Tibial nerve (tissue), 4 donors: ENCODE results near the gene RNF144B. TPM values are rescaled to one million over a fixed set of nuclear protein-coding genes. Genes with fewer than 3 reads are reported as not detected.
"Not testable (repeated sequence)": the region's sequence is repeated elsewhere in the genome, so short reads cannot be mapped to it uniquely, and the experiment has no call there.

ENCODE experiments used
- DNase-seq, 2 donors: peaks; one replicate each; pipeline ENCODE4 v3.0.0-alpha.2; 2019; ENCODE audit warnings: low spot score in 2 of 2
- H3K27ac ChIP-seq, 4 donors: fragments of 200-600 bp; sonication (generic) in 3 of 4; one replicate each; pipeline ENCODE4 v1.5.1; 2017 to 2019; ENCODE audit warnings: mild to moderate bottlenecking in 1 of 4
- H3K27me3 ChIP-seq, 2 donors: fragments of 200-600 bp; sonication (generic) in 1 of 2; one replicate each; pipeline versions ENCODE4 v1.5.1 to v1.6.0; 2017 to 2019
- H3K36me3 ChIP-seq, 3 donors: fragments of 200-600 bp; sonication (generic); one replicate each; pipeline ENCODE4 v1.5.1; 2018 to 2019
- H3K4me1 ChIP-seq, 4 donors: fragments of 200-600 bp; sonication (generic) in 3 of 4; one replicate each; pipeline ENCODE4 v1.5.1; 2017 to 2019
- H3K4me3 ChIP-seq, 4 donors: fragments of 200-600 bp; sonication (generic) in 3 of 4; one replicate each; pipeline ENCODE4 v1.5.1; 2017 to 2019; ENCODE audit warnings: mild to moderate bottlenecking in 1 of 4, moderate library complexity in 1 of 4
- H3K9me3 ChIP-seq, 4 donors: fragments of 200-600 bp; sonication (generic) in 3 of 4; one replicate each; pipeline ENCODE4 v1.5.1; 2017 to 2019
- CTCF ChIP-seq, 5 experiments: fragments of 200-600 bp in 3 of 5; fragments of 450-650 bp in 2 of 5; sonication (generic) in 3 of 5; IDR thresholded peaks; one replicate each; pipeline ENCODE4 v1.5.1; 2016 to 2019; ENCODE audit warnings: antibody characterized with exemption in 5 of 5, mild to moderate bottlenecking in 3 of 5, moderate library complexity in 2 of 5
- EP300 ChIP-seq, 2 donors: sonication (generic); formaldehyde crosslinking; IDR thresholded peaks; one replicate each; pipeline ENCODE4 v1.6.1; 2017; ENCODE audit warnings: antibody characterized with exemption in 2 of 2, mild to moderate bottlenecking in 1 of 2
- POLR2A ChIP-seq, 2 donors: fragments of 450-650 bp; IDR thresholded peaks; one replicate each; pipeline ENCODE4 v1.6.1; 2017; ENCODE audit warnings: antibody characterized with exemption in 2 of 2, mild to moderate bottlenecking in 2 of 2, moderate library complexity in 2 of 2
- WGBS, 2 donors: methylation state at CpG; one replicate each; pipeline ENCODE4 v1.1.5; 2018; 5-methylcytosine and 5-hydroxymethylcytosine counted together
- total RNA-seq, 4 donors: library from RNA; depleted of rRNA; stranded (reverse); fragments of >200 nt; gene quantifications; one replicate each; pipeline ENCODE4 v1.1.0, GENCODE V29; 2016

The RNF144B gene
- total RNA-seq, 4 donors from 2014 or later: 6.5 to 15.5 (median 13.6) TPM

GRCh38 chr6:18352001-18352400 is 35.1 kb upstream of the RNF144B start:
- DNase-seq: no peak
- Histone ChIP-seq H3K36me3 (no peaks in the 10 kb centered on the region), H3K4me1 (no peaks in the 10 kb centered on the region), H3K9me3 (no peaks in the 10 kb centered on the region), H3K27ac (no peak overlapping the region), H3K4me3 (no peak overlapping the region), H3K27me3 (no peaks in the 10 kb centered on the region)
- TF ChIP-seq CTCF (IDR thresholded peaks at IDR 0.05): no peak
- no peak for TF ChIP-seq POLR2A (IDR thresholded peaks at IDR 0.05)
- no peak for TF ChIP-seq EP300 (IDR thresholded peaks at IDR 0.05)
- WGBS, 2 donors: 89 to 92% methylated on average over 4 of the region's 4 CpGs

GRCh38 chr6:18352842-18353241 is 34.3 kb upstream of the RNF144B start:
- WGBS, 2 donors: 73 to 77% methylated on average over 2 of the region's 2 CpGs
- TF ChIP-seq POLR2A (IDR thresholded peaks at IDR 0.05) (no peak), CTCF (IDR thresholded peaks at IDR 0.05) (no peak), EP300 (IDR thresholded peaks at IDR 0.05) (no peak)
- H3K9me3 ChIP-seq: no peaks in the 10 kb centered on the region
- H3K27me3 ChIP-seq: no peaks in the 10 kb centered on the region
- no peak for DNase-seq
- no peaks in the 10 kb centered on the region for H3K4me1 ChIP-seq
- H3K4me3 ChIP-seq: no peak overlapping the region
- H3K27ac ChIP-seq: no peak overlapping the region
- H3K36me3 ChIP-seq: no peaks in the 10 kb centered on the region

- TF ChIP-seq POLR2A (IDR thresholded peaks at IDR 0.05): no peak
- H3K36me3 ChIP-seq: no peaks in the 10 kb centered on the region
- no peaks in the 10 kb centered on the region for H3K27me3 ChIP-seq
- H3K9me3 ChIP-seq: no peaks in the 10 kb centered on the region
- no peak for DNase-seq
- no peaks in the 10 kb centered on the region for H3K4me1 ChIP-seq
- WGBS, 2 donors: 25 to 72% methylated on average over 2 of the region's 2 CpGs
- H3K27ac ChIP-seq: no peak overlapping the region
- no peak overlapping the region for H3K4me3 ChIP-seq
Observed at GRCh38 chr6:18353251-18353650, 33.9 kb upstream of the RNF144B start.

- not testable (repeated sequence) for H3K27me3 ChIP-seq, DNase-seq, H3K27ac ChIP-seq, H3K36me3 ChIP-seq, H3K9me3 ChIP-seq, H3K4me3 ChIP-seq, H3K4me1 ChIP-seq
- WGBS, 2 donors: 74 to 77% methylated on average over 4 of the region's 4 CpGs
Observed at GRCh38 chr6:18357546-18357945, 29.6 kb upstream of the RNF144B start.

GRCh38 chr6:18359237-18359885 is 27.8 kb upstream of the RNF144B start:
- no peak for TF ChIP-seq CTCF (IDR thresholded peaks at IDR 0.05)
- TF ChIP-seq EP300 (IDR thresholded peaks at IDR 0.05): no peak
- no peak for TF ChIP-seq POLR2A (IDR thresholded peaks at IDR 0.05)
- Histone ChIP-seq H3K27ac (no peak overlapping the region), H3K4me1 (peaks cover 0 to 12% (median 0%) of the 10 kb centered on the region in 4 donors), H3K9me3 (no peaks in the 10 kb centered on the region), H3K4me3 (no peak overlapping the region), H3K27me3 (no peaks in the 10 kb centered on the region), H3K36me3 (no peaks in the 10 kb centered on the region)
- WGBS, 2 donors: 50 to 89% methylated on average over 1 of the region's 1 CpG
- no peak for DNase-seq

- Histone ChIP-seq H3K27ac (no peak overlapping the region), H3K4me3 (no peak overlapping the region), H3K27me3 (no peaks in the 10 kb centered on the region), H3K4me1 (peaks cover 0 to 12% (median 0%) of the 10 kb centered on the region in 4 donors), H3K9me3 (no peaks in the 10 kb centered on the region), H3K36me3 (no peaks in the 10 kb centered on the region)
- WGBS, 2 donors: 85 to 89% methylated on average over 1 of the region's 1 CpG
- no peak for DNase-seq
- TF ChIP-seq EP300 (IDR thresholded peaks at IDR 0.05) (no peak), POLR2A (IDR thresholded peaks at IDR 0.05) (no peak), CTCF (IDR thresholded peaks at IDR 0.05) (no peak)
Observed at GRCh38 chr6:18360188-18360587, 27.0 kb upstream of the RNF144B start.
